Natural killer cell (primary cell): ENCODE data around the gene IKZF4. TPM values are rescaled to one million over a fixed set of nuclear protein-coding genes. Genes with fewer than 3 reads are reported as not detected.
A peak's percentile ranks its signal among the peaks of the same experiment; 100 is the strongest.

ENCODE experiments used
- ATAC-seq, 3 donors: fragments of 150-1000 bp in 2 of 3; fragments of 200-7000 bp in 1 of 3; cut with Tn5 transposase; 1 replicate in 1 of 3; 2 replicates in 2 of 3; pipeline ENCODE4 v1.10.0; 2021; ENCODE audit warnings: mild to moderate bottlenecking in 2 of 3, moderate library complexity in 2 of 3
- DNase-seq, 2 donors: peaks; one replicate each; pipeline versions ENCODE4 v3.0.0 to v3.0.0-alpha.2; 2013 to 2021; ENCODE audit warnings: mixed read lengths in 1 of 2
- H3K27ac ChIP-seq: one replicate; pipeline ENCODE4 v1.5.1; 2013; ENCODE audit warnings: mild to moderate bottlenecking, low read length
- H3K27me3 ChIP-seq: one replicate; pipeline ENCODE4 v1.6.1; 2013; ENCODE audit warnings: low read length; ENCODE audit not compliant: control insufficient read depth, insufficient read depth
- H3K36me3 ChIP-seq: one replicate; pipeline ENCODE4 v1.6.1; 2013; ENCODE audit warnings: low read length; ENCODE audit not compliant: control insufficient read depth, insufficient read depth
- H3K4me1 ChIP-seq: one replicate; pipeline ENCODE4 v1.6.1; 2013; ENCODE audit warnings: low read length; ENCODE audit not compliant: control insufficient read depth, insufficient read depth
- H3K4me3 ChIP-seq: one replicate; pipeline ENCODE4 v1.5.1; 2013; ENCODE audit warnings: low read length
- H3K9me3 ChIP-seq: one replicate; pipeline ENCODE4 v1.6.1; 2013; ENCODE audit warnings: low read length; ENCODE audit not compliant: control insufficient read depth, insufficient read depth
- H3K27ac Mint-ChIP-seq, 2 donors: one replicate each; pipeline ENCODE4 v1.8.0; 2022; ENCODE audit warnings: mild to moderate bottlenecking in 2 of 2, mixed read lengths in 2 of 2, moderate library complexity in 1 of 2
- H3K27me3 Mint-ChIP-seq, 2 donors: one replicate each; pipeline ENCODE4 v1.8.0; 2022; ENCODE audit warnings: low read depth in 2 of 2, mixed read lengths in 2 of 2
- H3K36me3 Mint-ChIP-seq: one replicate; pipeline ENCODE4 v1.8.0; 2022; ENCODE audit warnings: mixed read lengths
- H3K4me1 Mint-ChIP-seq, 2 donors: one replicate each; pipeline ENCODE4 v1.8.0; 2022; ENCODE audit warnings: mixed read lengths in 2 of 2
- H3K4me3 Mint-ChIP-seq: one replicate; pipeline ENCODE4 v1.8.0; 2022; ENCODE audit warnings: mild to moderate bottlenecking, moderate library complexity, mixed read lengths
- H3K9me3 Mint-ChIP-seq, 2 donors: one replicate each; pipeline ENCODE4 v1.8.0; 2022; ENCODE audit warnings: mixed read lengths in 2 of 2
- CTCF ChIP-seq: fragments of 200-600 bp; IDR thresholded peaks from one replicate; pipeline ENCODE4 v1.8.0; 2022; ENCODE audit warnings: antibody characterized with exemption
- WGBS: methylation state at CpG from one replicate; pipeline ENCODE4 v1.1.7; 2013; ENCODE audit warnings: missing lambda C conversion rate; ENCODE audit not compliant: insufficient coverage; 5-methylcytosine and 5-hydroxymethylcytosine counted together
- intact Hi-C: fragments of 100-400 bp; cut with micrococcal nuclease; formaldehyde crosslinking; loops from one replicate; pipeline ENCODE4 v1.14.2; 2022
- total RNA-seq, 4 donors: library from RNA; stranded (reverse); fragments of 120-200 nt in 1 of 4; gene quantifications; one replicate each; pipeline versions ENCODE4 v1.2.3 to v1.2.4, GENCODE V29; 2013 to 2022

Gene IKZF4
- total RNA-seq, 3 donors from 2014 or later (not counting 1 experiment from before 2014, with no cell fraction given) = 4.4 to 5.5 (median 5.5) TPM

- H3K27me3 Mint-ChIP-seq = peaks cover 0 to 14% of the 10 kb centered on the region in 2 donors
- Histone ChIP-seq H3K4me1 (peaks cover 20% of the 10 kb centered on the region), H3K27me3 (peaks cover 10% of the 10 kb centered on the region), H3K4me3 (no peak overlapping the region), H3K9me3 (no peaks in the 10 kb centered on the region), H3K36me3 (no peaks in the 10 kb centered on the region), H3K27ac (no peak overlapping the region)
- no peak for TF ChIP-seq CTCF
- intact Hi-C loops = no loop called here
- no peak overlapping the region for H3K27ac Mint-ChIP-seq
- no peak for ATAC-seq
- no peaks in the 10 kb centered on the region for H3K9me3 Mint-ChIP-seq
- H3K36me3 Mint-ChIP-seq = no peaks in the 10 kb centered on the region
- WGBS = 100% methylated on average over 1 of the region's 1 CpG
- DNase-seq = no peak
- peaks cover 0 to 21% of the 10 kb centered on the region in 2 donors for H3K4me1 Mint-ChIP-seq
- peak overlapping the region; percentile 88 for H3K4me3 Mint-ChIP-seq
Measured at GRCh38 chr12:56078427-56078826, 57.6 kb downstream of the IKZF4 start.

DNA sequence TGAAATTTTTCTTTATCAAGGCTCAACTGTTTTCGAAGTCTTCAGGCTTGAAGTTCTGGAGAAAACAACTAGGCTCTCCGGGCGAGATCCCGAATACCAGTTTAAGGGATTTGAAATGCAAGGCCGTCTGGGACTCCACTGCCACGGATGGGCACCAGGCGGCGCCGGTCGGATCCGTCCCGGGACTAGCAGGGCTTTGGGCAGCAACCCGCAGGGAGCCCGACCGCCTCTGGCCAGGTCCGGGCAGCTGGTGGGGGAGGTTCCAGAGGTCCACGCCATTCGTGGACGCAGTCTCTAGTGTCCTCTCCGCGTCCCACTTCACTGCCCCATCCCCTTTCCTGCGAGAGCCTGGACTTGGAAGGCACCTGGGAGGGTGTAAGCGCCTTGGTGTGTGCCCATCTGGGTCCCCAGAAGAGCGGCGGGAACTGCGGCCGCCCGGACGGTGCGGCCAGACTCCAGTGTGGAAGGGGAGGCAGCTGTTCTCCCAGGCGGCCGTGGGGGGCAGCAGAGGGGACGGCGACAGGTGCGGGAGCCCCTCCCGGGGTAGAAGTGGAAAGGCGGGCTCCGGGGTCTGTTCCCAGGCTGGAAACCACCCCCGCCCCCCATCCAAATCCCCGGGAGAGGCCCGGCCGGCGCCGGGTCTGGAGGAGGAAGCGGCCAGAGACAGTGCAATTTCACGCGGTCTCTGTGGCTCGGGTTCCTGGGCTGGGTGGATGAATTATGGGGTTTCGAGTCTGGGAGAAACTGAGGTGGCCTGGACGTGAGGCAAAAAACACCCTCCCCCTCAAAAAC lies 58.3 kb downstream of the IKZF4 start:
- H3K27me3 ChIP-seq = peaks cover 10% of the 10 kb centered on the region
- H3K9me3 Mint-ChIP-seq = no peaks in the 10 kb centered on the region
- H3K36me3 ChIP-seq = no peaks in the 10 kb centered on the region
- peaks cover 20% of the 10 kb centered on the region for H3K4me1 ChIP-seq
- no peak overlapping the region for H3K27ac ChIP-seq
- peaks cover 0 to 21% of the 10 kb centered on the region in 2 donors for H3K4me1 Mint-ChIP-seq
- DNase-seq = peak; percentile 38 to 68
- peaks cover 7 to 18% of the 10 kb centered on the region in 2 donors for H3K27me3 Mint-ChIP-seq
- H3K4me3 ChIP-seq = peak overlapping the region; percentile 58
- ATAC-seq = peak; percentile 73 to 76 (median 74)
- TF ChIP-seq CTCF = peak; percentile 69
- no peaks in the 10 kb centered on the region for H3K9me3 ChIP-seq
- intact Hi-C loops = no loop called here
- no peaks in the 10 kb centered on the region for H3K36me3 Mint-ChIP-seq
- 8% methylated on average over 39 of the region's 50 CpGs for WGBS
- H3K4me3 Mint-ChIP-seq = peak overlapping the region; percentile 88
- H3K27ac Mint-ChIP-seq = peak overlapping the region in 1 of 2 donors; percentile 63

GRCh38 chr12:56079723-56080555 lies 59.1 kb downstream of the IKZF4 start, which contains the start of gene ERBB3:
Gene ERBB3 (plus strand): TSS chr12:56080165. CDS start chr12:56080301, 136 bp downstream.
- H3K4me1 ChIP-seq = peaks cover 20% of the 10 kb centered on the region
- DNase-seq = peak; percentile 43 to 72
- H3K36me3 ChIP-seq = no peaks in the 10 kb centered on the region
- H3K36me3 Mint-ChIP-seq = no peaks in the 10 kb centered on the region
- ATAC-seq = peak; percentile 75 to 80 (median 79)
- no peaks in the 10 kb centered on the region for H3K9me3 Mint-ChIP-seq
- no peak for TF ChIP-seq CTCF
- H3K27me3 ChIP-seq = peaks cover 10% of the 10 kb centered on the region
- no peak within 1 kb of the TSS for H3K27ac ChIP-seq
- H3K9me3 ChIP-seq = no peaks in the 10 kb centered on the region
- peaks cover 7 to 21% of the 10 kb centered on the region in 2 donors for H3K27me3 Mint-ChIP-seq
- H3K4me3 ChIP-seq = peak within 1 kb of the TSS; percentile 58
- WGBS = 1% methylated on average over 58 of the region's 59 CpGs
- intact Hi-C loops = no loop called here
- H3K27ac Mint-ChIP-seq = peak within 1 kb of the TSS in 1 of 2 donors; percentile 63
- H3K4me3 Mint-ChIP-seq = peak within 1 kb of the TSS; percentile 88
- H3K4me1 Mint-ChIP-seq = peaks cover 0 to 21% of the 10 kb centered on the region in 2 donors
